Fibroblast of mammary gland (primary cell): ENCODE measurements around the gene GSK3B.
A peak's percentile ranks its signal among the peaks of the same experiment; 100 is the strongest.

Experiments
- DNase-seq: peaks from one replicate; pipeline ENCODE4 v3.0.0-alpha.2; 2010; ENCODE audit warnings: low read depth
- H3K4me3 ChIP-seq: 2 replicates; pipeline ENCODE4 v1.5.1; 2011; ENCODE audit warnings: low read depth, mild to moderate bottlenecking, low read length, moderate library complexity; ENCODE audit not compliant: control insufficient read depth
- TF ChIP-seq, protein P1 (sequence below): conservative IDR thresholded peaks from 2 replicates; pipeline ENCODE4 v1.5.1; 2011; ENCODE audit warnings: low read depth, low read length, inconsistent platforms; ENCODE audit not compliant: control insufficient read depth, insufficient read depth

The GSK3B gene

DNA sequence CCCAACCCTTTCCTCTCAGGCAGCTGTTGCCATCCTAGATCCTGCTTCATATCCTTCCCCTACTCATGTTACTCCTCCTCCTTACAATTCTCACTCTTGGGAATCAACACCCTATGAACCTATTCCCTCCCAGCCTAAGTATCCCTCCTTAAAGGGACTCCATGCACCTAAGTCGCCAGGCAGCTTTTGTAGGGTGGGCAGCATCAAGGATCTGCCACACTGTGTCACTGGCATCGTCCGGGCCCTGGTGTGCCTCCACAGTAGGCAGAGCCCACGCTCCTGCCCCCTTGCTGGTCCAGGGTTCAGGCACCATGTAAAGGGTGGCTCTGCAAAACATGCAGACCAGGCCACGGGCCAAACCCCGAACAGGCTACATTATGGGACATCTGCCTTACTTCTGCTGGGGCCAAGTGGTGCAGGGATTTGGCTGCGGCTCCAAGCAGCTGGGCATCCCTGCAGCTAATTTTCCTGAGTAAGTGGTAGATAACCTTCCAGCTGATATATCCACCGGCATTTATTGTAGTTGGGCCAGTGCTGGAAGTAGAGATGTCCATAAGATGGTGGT, 53.4 kb downstream of the GSK3B start:
- no peak overlapping the region for H3K4me3 ChIP-seq
- DNase-seq = no peak
- TF ChIP-seq, protein P1, sequence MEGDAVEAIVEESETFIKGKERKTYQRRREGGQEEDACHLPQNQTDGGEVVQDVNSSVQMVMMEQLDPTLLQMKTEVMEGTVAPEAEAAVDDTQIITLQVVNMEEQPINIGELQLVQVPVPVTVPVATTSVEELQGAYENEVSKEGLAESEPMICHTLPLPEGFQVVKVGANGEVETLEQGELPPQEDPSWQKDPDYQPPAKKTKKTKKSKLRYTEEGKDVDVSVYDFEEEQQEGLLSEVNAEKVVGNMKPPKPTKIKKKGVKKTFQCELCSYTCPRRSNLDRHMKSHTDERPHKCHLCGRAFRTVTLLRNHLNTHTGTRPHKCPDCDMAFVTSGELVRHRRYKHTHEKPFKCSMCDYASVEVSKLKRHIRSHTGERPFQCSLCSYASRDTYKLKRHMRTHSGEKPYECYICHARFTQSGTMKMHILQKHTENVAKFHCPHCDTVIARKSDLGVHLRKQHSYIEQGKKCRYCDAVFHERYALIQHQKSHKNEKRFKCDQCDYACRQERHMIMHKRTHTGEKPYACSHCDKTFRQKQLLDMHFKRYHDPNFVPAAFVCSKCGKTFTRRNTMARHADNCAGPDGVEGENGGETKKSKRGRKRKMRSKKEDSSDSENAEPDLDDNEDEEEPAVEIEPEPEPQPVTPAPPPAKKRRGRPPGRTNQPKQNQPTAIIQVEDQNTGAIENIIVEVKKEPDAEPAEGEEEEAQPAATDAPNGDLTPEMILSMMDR = no peak

GRCh38 chr3:120039642-120040610, 54.3 kb downstream of the GSK3B start:
- no peak overlapping the region for H3K4me3 ChIP-seq
- DNase-seq = no peak
- TF ChIP-seq, protein P1 = peak; percentile 21

DNA sequence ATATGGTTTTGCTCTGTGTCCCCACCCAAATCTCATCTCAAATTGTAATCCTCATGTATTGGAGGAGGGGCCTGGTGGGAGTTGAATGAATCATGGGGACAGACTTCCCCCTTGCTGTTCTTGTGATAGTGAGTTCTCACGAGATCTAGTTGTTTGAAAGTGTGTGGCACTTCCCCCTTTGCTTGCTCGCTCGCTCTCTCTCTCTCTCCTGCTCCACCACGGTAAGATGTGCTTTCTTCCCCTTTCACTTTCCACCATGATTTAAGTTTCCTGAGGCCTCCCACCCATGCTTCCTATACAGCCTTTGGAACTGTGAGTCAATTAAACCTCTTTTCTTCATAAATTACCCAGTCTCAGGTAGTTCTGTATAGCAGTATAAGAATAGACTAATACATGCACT, 60.7 kb downstream of the GSK3B start:
- DNase-seq = no peak
- TF ChIP-seq, protein P1 = no peak
- no peak overlapping the region for H3K4me3 ChIP-seq

GRCh38 chr3:120031561-120031960, 62.7 kb downstream of the GSK3B start:
- no peak overlapping the region for H3K4me3 ChIP-seq
- TF ChIP-seq, protein P1 = no peak

GRCh38 chr3:120029749-120030148, 64.5 kb downstream of the GSK3B start:
- no peak overlapping the region for H3K4me3 ChIP-seq
- TF ChIP-seq, protein P1 = no peak
- no peak for DNase-seq

More at GRCh38 chr3:120031561-120031960, 62.7 kb downstream of the GSK3B start:
- DNase-seq = no peak

- no peak overlapping the region for H3K4me3 ChIP-seq
- DNase-seq = no peak
- TF ChIP-seq, protein P1 = no peak
Observed at GRCh38 chr3:120028271-120029047, 65.8 kb downstream of the GSK3B start.
